SK-N-SH treated with all-trans-retinoic acid at 6 μM for 48 hours (cell line): ENCODE results near the gene ZFP91.

Experiments
- BACH2 ChIP-seq: fragments of 250-450 bp; sonication (Bioruptor Pico); IDR thresholded peaks from 2 replicates; pipeline ENCODE4 v1.9.0; 2021; ENCODE audit warnings: mild to moderate bottlenecking, borderline replicate concordance
- CSDC2 ChIP-seq: fragments of 250-450 bp; sonication (Bioruptor Pico); IDR thresholded peaks from 2 replicates; pipeline ENCODE4 v1.5.0; 2020; ENCODE audit warnings: mild to moderate bottlenecking, moderate library complexity
- CSRNP3 ChIP-seq: fragments of 250-450 bp; sonication (Bioruptor Pico); IDR thresholded peaks from 2 replicates; pipeline ENCODE4 v1.5.1; 2021; ENCODE audit warnings: mild to moderate bottlenecking, moderate library complexity
- RARB ChIP-seq: fragments of 250-450 bp; sonication (Bioruptor Pico); IDR thresholded peaks from 2 replicates; pipeline ENCODE4 v1.8.0; 2021; ENCODE audit warnings: mild to moderate bottlenecking, moderate library complexity
- ZNF8 ChIP-seq: fragments of 450-650 bp; formaldehyde crosslinking; IDR thresholded peaks from 2 replicates; pipeline ENCODE4 v1.5.0; 2020; ENCODE audit warnings: mild to moderate bottlenecking, moderate library complexity

DNA sequence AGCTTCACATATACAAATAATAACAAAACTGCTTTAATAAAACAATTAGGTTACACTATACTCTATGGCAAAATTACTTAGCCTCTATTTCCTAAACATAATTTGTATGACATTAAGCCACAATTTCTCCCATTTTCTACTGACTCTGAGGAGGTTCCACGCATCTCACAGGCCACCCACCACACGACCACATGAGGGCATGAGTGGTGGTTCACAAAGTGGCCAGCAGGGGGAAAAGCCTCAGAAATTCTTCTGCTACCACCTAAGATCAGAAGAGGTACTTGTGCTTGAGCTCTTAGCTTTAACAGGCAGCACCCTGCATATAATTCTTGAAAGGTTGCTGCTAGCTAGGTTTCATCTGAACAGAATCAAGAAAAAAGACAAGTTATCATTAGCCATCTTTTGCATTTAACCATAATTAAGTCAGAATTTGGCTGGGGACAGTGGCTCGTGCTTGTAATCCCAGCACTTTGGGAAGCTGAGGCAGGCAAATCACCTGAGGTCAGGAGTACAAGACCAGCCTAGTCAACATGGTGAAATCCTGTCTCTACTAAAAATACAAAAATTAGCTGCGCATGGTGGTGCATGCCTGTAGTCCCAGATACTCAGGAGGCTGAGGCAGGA lies 10.9 kb upstream of the ZFP91 start:
- TF ChIP-seq CSDC2 (no peak), CSRNP3 (CRISPR knock-in tag) (no peak), BACH2 (CRISPR knock-in tag) (no peak), ZNF8 (CRISPR knock-in tag) (no peak), RARB (no peak)
